CD4-positive, alpha-beta T cell (primary cell): ENCODE measurements around the gene FFAR1. TPM values are rescaled to one million over a fixed set of nuclear protein-coding genes. Genes with fewer than 3 reads are reported as not detected.

ENCODE experiments used
- ATAC-seq: fragments of 200-7000 bp; cut with Tn5 transposase; one replicate; pipeline ENCODE4 v1.10.0; 2022; ENCODE audit warnings: mild to moderate bottlenecking; ENCODE audit not compliant: poor library complexity
- CTCF ChIA-PET: fragments of 350-600 bp; sonication (Branson Sonifier 250); formaldehyde crosslinking; loops from one replicate; lab custom pipeline; 2021; ENCODE audit warnings: antibody characterized with exemption, inconsistent platforms; lab: Charles Lee
- POLR2A ChIA-PET: fragments of 350-600 bp; sonication (Branson Sonifier 250); formaldehyde crosslinking; loops from one replicate; lab custom pipeline; 2021; ENCODE audit warnings: antibody characterized with exemption, inconsistent platforms; lab: Charles Lee
- DNase-seq, 14 experiments: peaks; one replicate each; pipeline ENCODE4 v3.0.0-alpha.2; 2013 to 2020; ENCODE audit warnings: mixed read lengths in 2 of 14
- H3K27ac ChIP-seq, 2 donors: one replicate each; pipeline versions ENCODE4 v1.5.1 to v1.7.0; 2013; ENCODE audit warnings: low read length in 2 of 2, low read depth in 1 of 2, mild to moderate bottlenecking in 1 of 2
- H3K27me3 ChIP-seq, 2 experiments: 1 replicate in 1 of 2; 2 replicates in 1 of 2; pipeline versions ENCODE4 v1.6.1 to v1.7.0; 2013; ENCODE audit warnings: low read length in 2 of 2, control low read depth in 1 of 2, mild to moderate bottlenecking in 1 of 2, moderate library complexity in 1 of 2; ENCODE audit not compliant: insufficient read depth in 2 of 2, control insufficient read depth in 1 of 2
- H3K36me3 ChIP-seq: one replicate; pipeline ENCODE4 v1.6.1; 2013; ENCODE audit warnings: low read length, control low read depth; ENCODE audit not compliant: insufficient read depth
- H3K4me1 ChIP-seq: one replicate; pipeline ENCODE4 v1.6.1; 2013; ENCODE audit warnings: low read length, control low read depth; ENCODE audit not compliant: insufficient read depth
- H3K4me3 ChIP-seq: one replicate; pipeline ENCODE4 v1.5.1; 2013; ENCODE audit warnings: mild to moderate bottlenecking, low read length, moderate library complexity
- H3K9me3 ChIP-seq, 2 experiments: 1 replicate in 1 of 2; 2 replicates in 1 of 2; pipeline versions ENCODE4 v1.6.1 to v1.7.0; 2013; ENCODE audit warnings: low read length in 2 of 2, mild to moderate bottlenecking in 2 of 2, control low read depth in 1 of 2, moderate library complexity in 1 of 2; ENCODE audit not compliant: control insufficient read depth in 1 of 2, insufficient read depth in 1 of 2
- H3K27ac Mint-ChIP-seq: one replicate; pipeline ENCODE4 v1.8.0; 2020; ENCODE audit warnings: mixed read lengths
- H3K27me3 Mint-ChIP-seq: one replicate; pipeline ENCODE4 v1.8.0; 2021; ENCODE audit warnings: mixed read lengths
- H3K36me3 Mint-ChIP-seq: one replicate; pipeline ENCODE4 v1.8.0; 2021; ENCODE audit warnings: low read depth, mixed read lengths
- H3K4me1 Mint-ChIP-seq: one replicate; pipeline ENCODE4 v1.8.0; 2021; ENCODE audit warnings: low read depth, mixed read lengths
- H3K4me3 Mint-ChIP-seq: one replicate; pipeline ENCODE4 v1.8.0; 2020; ENCODE audit warnings: mild to moderate bottlenecking, mixed read lengths
- H3K9me3 Mint-ChIP-seq: one replicate; pipeline ENCODE4 v1.8.0; 2020; ENCODE audit warnings: mixed read lengths
- intact Hi-C, 2 experiments: fragments of 100-400 bp; cut with DNase I in 1 of 2; cut with micrococcal nuclease in 1 of 2; formaldehyde crosslinking; loops; one replicate each; pipeline versions ENCODE4 v1.15.1 to v1.9.0; 2023 to 2025; cut with DNase I, micrococcal nuclease
- total RNA-seq, 174 experiments: library from RNA in 2 of 174; stranded (reverse) in 2 of 174; gene quantifications; one replicate each; pipeline ENCODE4 v1.2.3 and lab custom pipeline; 2021 to 2026
- TF ChIP-seq, protein P1 (sequence below): fragments of 200-600 bp; IDR thresholded peaks from one replicate; pipeline ENCODE4 v1.8.0; 2022; ENCODE audit warnings: antibody characterized with exemption, mild to moderate bottlenecking

Gene FFAR1
- total RNA-seq, 2 experiments from 2014 or later = not detected

DNA sequence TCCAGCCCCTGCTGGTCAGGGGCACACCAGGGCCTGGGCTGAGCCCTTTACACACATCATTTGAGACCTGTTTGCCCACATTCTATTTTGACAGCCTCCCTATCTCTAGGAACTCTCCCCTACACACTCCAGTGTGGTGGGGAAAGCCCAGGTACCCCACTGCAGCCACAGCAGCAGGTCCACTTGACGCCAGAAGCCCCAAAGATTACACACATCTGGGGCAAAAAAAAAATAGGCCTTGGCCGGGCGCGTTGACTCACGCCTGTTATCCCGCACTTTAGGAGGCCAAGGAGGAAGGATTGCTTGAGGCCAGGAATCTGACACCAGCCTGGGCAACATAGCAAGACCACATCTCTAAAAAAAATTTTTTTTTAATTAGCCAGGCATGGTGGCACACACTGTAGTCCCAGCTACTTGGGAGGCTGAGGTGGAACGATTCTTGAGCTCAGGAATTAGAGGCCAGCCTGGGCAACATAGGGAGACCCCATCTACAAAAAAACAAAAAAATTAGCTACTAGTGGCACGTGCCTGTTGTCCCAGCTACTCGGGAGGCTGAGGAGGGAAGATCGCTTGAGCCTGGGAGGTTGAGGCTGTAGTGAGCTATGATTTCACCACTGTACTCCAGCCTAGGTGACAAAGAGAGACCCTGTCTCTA is 36.8 kb upstream of the FFAR1 start:
- Histone ChIP-seq H3K4me1 (no peaks in the 10 kb centered on the region), H3K27me3 (no peaks in the 10 kb centered on the region), H3K36me3 (no peaks in the 10 kb centered on the region), H3K4me3 (no peak overlapping the region), H3K9me3 (no peaks in the 10 kb centered on the region), H3K27ac (no peak overlapping the region)
- TF ChIP-seq, protein P1, sequence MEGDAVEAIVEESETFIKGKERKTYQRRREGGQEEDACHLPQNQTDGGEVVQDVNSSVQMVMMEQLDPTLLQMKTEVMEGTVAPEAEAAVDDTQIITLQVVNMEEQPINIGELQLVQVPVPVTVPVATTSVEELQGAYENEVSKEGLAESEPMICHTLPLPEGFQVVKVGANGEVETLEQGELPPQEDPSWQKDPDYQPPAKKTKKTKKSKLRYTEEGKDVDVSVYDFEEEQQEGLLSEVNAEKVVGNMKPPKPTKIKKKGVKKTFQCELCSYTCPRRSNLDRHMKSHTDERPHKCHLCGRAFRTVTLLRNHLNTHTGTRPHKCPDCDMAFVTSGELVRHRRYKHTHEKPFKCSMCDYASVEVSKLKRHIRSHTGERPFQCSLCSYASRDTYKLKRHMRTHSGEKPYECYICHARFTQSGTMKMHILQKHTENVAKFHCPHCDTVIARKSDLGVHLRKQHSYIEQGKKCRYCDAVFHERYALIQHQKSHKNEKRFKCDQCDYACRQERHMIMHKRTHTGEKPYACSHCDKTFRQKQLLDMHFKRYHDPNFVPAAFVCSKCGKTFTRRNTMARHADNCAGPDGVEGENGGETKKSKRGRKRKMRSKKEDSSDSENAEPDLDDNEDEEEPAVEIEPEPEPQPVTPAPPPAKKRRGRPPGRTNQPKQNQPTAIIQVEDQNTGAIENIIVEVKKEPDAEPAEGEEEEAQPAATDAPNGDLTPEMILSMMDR = no peak
- Mint-ChIP-seq H3K27ac (no peak overlapping the region), H3K27me3 (no peaks in the 10 kb centered on the region), H3K4me3 (no peak overlapping the region), H3K36me3 (no peaks in the 10 kb centered on the region), H3K9me3 (no peaks in the 10 kb centered on the region), H3K4me1 (no peaks in the 10 kb centered on the region)
- ATAC-seq (no peak), DNase-seq (no peak)
- intact Hi-C loops = no loop called here
- POLR2A ChIA-PET = no interaction called here
- CTCF ChIA-PET = no interaction called here

DNA sequence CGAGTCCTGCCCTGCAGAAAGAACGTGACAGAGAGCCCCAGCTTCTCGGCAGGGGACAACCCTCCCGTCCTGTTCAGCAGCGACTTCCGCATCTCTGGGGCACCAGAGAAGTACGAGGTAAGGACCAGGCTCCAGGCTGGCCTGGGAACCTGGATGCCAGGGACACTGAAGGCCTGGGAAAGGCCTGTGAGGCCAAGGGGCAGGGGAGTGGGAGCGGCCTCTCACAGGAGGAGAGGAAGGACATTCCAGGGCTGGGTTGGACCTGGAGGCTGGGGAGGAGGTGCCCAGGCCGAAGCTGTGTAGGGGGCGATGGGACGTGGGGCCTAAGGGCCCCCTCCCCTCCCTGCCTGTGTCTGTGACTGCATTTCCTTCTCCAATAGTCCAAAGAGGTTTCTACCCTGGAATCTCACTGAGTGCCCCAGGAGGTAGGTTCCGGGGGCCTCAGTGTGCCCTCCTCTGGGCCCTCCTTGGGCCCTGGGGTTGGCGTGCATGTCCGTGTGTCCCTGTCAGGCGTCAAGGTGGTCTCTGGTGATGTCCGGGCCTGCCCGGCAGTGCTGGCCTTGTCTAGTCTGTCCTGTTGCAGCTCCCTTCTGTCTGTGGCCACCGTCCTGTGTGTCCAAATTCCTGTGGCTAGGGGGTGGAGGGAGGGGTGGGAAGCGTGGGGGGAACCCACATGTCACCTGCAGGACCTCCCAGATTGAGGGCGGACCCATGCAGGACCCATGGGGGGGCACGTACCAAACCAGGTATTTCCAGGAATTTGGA is 35.6 kb upstream of the FFAR1 start:
- ChIA-PET CTCF (no interaction called here), POLR2A (no interaction called here)
- Histone ChIP-seq H3K4me3 (no peak overlapping the region), H3K27ac (no peak overlapping the region), H3K9me3 (no peaks in the 10 kb centered on the region), H3K36me3 (no peaks in the 10 kb centered on the region), H3K4me1 (no peaks in the 10 kb centered on the region), H3K27me3 (no peaks in the 10 kb centered on the region)
- TF ChIP-seq, protein P1 = no peak
- Mint-ChIP-seq H3K27ac (no peak overlapping the region), H3K4me3 (no peak overlapping the region), H3K9me3 (no peaks in the 10 kb centered on the region), H3K36me3 (no peaks in the 10 kb centered on the region), H3K27me3 (no peaks in the 10 kb centered on the region), H3K4me1 (no peaks in the 10 kb centered on the region)
- ATAC-seq = no peak
- DNase-seq = no peak
- intact Hi-C loops = no loop called here

DNA sequence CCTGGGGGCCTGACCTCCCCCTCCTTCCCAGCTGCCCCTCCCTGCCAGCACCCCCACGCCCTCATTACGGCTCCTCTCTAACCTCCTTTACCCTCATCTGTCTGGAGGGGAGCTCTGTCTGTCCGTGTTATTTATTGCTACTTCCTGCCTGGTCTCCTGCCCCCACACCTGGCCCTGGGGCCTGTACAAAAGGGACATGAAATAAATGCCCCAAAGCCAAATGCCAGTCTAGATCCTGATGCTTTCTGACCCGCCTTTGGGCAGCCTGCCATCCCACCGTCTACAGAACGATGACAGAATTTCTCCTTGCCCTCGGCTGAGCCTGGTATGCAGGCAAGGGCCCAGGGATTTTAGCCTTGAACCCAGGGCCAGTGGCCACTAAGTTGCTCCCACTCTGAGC is 34.1 kb upstream of the FFAR1 start:
- Histone ChIP-seq H3K9me3 (no peaks in the 10 kb centered on the region), H3K27me3 (no peaks in the 10 kb centered on the region), H3K36me3 (no peaks in the 10 kb centered on the region), H3K4me3 (no peak overlapping the region), H3K4me1 (peaks cover 3% of the 10 kb centered on the region), H3K27ac (no peak overlapping the region)
- H3K27me3 Mint-ChIP-seq = no peaks in the 10 kb centered on the region
- H3K36me3 Mint-ChIP-seq = no peaks in the 10 kb centered on the region
- H3K4me3 Mint-ChIP-seq = no peak overlapping the region
- ATAC-seq (no peak), DNase-seq (no peak)
- H3K27ac Mint-ChIP-seq = no peak overlapping the region
- ChIA-PET CTCF (no interaction called here), POLR2A (no interaction called here)
- TF ChIP-seq, protein P1 = no peak
- intact Hi-C loops = no loop called here
- H3K4me1 Mint-ChIP-seq = no peaks in the 10 kb centered on the region
- no peaks in the 10 kb centered on the region for H3K9me3 Mint-ChIP-seq
